ENCODE measurements around the gene DSTYK.
"Not testable (repeated sequence)": the region's sequence is repeated elsewhere in the genome, so short reads cannot be mapped to it uniquely, and the experiment has no call there.

Gene DSTYK

DNA sequence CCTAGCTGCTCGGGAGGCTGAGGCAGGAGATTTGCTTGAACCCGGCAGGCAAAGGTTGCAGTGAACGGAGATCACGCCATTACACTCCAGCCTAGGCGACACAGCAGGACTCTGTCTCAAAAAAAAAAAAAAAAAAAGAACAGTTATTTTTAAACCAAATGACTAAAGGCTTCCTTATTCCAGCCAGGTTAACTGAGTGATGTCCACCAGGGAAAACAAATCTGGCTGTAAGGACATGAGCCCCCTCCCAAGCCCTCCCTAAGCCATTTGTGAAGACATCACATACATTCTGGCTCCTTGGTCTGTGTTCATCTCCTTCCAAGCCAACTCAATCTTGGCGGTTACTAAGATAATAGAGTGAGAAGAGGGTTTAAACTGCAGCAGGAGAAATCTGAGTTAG lies 24.4 kb upstream of the DSTYK start:
- no peak for DNase-seq (ENCODE audit: extremely low read depth, low read depth)
- no peak for TF ChIP-seq CTCF (IDR thresholded peaks at IDR 0.05; ENCODE audit: low read depth, low read length, missing control alignments)
- no peak overlapping the region for H3K4me3 ChIP-seq (replicated peaks; ENCODE audit: low read depth, low read length)

GRCh38 chr1:205233986-205234385 lies 22.5 kb upstream of the DSTYK start:
- not testable (repeated sequence) for H3K4me3 ChIP-seq (replicated peaks; ENCODE audit: low read depth, low read length); DNase-seq (ENCODE audit: extremely low read depth, low read depth)

DNA sequence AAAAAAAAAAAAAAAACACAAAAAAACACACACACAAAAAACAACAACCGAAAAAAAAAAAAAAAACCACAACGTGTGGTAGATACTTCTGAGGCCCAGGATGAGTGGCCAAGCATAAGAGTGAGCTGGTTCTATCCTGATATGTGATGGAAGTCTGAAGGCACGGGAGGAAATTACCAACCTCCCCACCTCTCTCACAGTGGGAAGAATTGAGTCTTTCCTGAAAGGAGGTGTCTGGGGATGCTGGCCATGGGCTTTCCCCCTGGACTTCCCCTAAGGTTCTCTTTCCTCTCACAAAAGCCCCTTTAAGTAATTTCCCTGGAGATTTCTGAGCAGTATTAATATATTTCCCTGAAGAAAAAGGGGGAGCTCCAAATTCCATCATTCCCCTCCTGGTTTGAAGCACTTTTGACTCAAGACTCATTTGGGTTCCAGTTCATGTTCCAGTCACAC lies 21.5 kb upstream of the DSTYK start:
- no peak for DNase-seq (ENCODE audit: extremely low read depth, low read depth)
- TF ChIP-seq CTCF (IDR thresholded peaks at IDR 0.05; ENCODE audit: low read depth, low read length, missing control alignments), result no peak
- no peak overlapping the region for H3K4me3 ChIP-seq (replicated peaks; ENCODE audit: low read depth, low read length)

DNA sequence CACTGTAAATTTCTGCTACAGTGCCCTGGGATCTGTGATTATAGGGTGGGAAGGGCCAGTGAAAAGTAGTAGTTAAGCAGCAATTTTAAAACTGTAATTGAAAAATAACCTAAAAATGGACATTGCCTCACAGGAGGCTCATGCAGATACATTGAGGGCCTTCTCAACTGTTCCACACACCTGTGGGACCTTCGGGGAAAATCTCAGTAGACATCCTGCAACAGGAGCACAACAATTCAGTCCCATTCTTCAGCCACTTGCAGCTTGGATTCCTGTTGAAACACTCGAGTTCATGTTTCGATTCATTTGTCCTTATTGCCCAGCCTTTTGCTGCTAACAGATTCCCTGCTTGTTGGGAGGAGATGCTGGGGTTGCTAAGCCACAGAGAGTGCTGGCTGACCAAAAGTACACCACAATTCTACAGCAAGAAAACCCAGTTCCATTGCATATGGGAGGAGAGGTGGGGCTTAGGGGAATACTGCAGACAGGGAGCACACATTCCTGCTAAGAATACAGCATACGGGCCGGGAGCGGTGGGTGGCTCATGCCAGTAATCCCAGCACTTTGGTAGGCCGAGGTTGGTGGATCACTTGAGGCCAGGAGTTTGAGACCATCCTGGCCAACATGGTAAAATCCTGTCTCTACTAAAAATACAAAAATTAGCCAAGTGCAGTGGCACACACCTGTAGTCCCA lies 20.8 kb upstream of the DSTYK start:
- no peak for DNase-seq (ENCODE audit: extremely low read depth, low read depth)
- TF ChIP-seq CTCF (IDR thresholded peaks at IDR 0.05; ENCODE audit: low read depth, low read length, missing control alignments), result no peak
- H3K4me3 ChIP-seq (replicated peaks; ENCODE audit: low read depth, low read length), result no peak overlapping the region

GRCh38 chr1:205230982-205231381 lies 19.5 kb upstream of the DSTYK start:
- TF ChIP-seq CTCF (IDR thresholded peaks at IDR 0.05; ENCODE audit: low read depth, low read length, missing control alignments), result no peak

GRCh38 chr1:205229916-205230700 lies 18.6 kb upstream of the DSTYK start:
- no peak overlapping the region for H3K4me3 ChIP-seq (replicated peaks; ENCODE audit: low read depth, low read length)
- no peak for TF ChIP-seq CTCF (IDR thresholded peaks at IDR 0.05; ENCODE audit: low read depth, low read length, missing control alignments)
- no peak for DNase-seq (ENCODE audit: extremely low read depth, low read depth)

More at GRCh38 chr1:205230982-205231381, 19.5 kb upstream of the DSTYK start:
- no peak overlapping the region for H3K4me3 ChIP-seq (replicated peaks; ENCODE audit: low read depth, low read length)
- no peak for DNase-seq (ENCODE audit: extremely low read depth, low read depth)

DNA sequence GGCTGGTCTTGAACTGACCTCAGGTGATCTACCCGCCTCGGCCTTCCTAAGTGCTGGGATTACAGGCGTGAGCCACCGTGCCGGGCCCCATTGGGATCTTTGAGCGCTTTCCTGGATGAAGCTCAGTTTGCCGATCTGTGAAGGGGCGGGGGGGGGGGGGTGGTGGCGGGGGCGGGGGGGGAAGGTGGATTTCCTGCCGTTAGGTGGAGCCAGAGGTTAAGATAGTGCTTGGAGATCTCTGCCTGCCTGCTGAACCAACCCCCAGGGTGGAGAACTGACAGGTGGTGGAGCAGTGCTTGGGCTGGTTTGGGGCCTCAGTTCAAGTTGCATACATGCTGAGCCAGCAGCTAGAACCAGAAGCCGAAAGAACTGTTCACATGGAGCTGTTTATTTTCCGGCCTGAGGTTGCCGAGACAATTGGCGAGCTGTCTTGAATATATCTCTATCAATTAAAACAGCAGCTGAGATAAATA lies 17.9 kb upstream of the DSTYK start:
- H3K4me3 ChIP-seq (replicated peaks; ENCODE audit: low read depth, low read length), result no peak overlapping the region; the same call in 1 of the 2 replicates
- no peak for DNase-seq (ENCODE audit: extremely low read depth, low read depth)
- peak; percentile 15 for TF ChIP-seq CTCF (IDR thresholded peaks at IDR 0.05; ENCODE audit: low read depth, low read length, missing control alignments)

All from HFF-Myc (cell line).